RWPE2 (cell line): ENCODE measurements around the gene NKAIN4.

ENCODE experiments used
- ATAC-seq: fragments of 200-7000 bp; cut with Tn5 transposase; 3 replicates; pipeline ENCODE4 v1.9.1; 2021; ENCODE audit warnings: low read depth
- DNase-seq: peaks from one replicate; pipeline ENCODE4 v3.0.0-alpha.2; 2020; ENCODE audit warnings: low spot score
- H3K27ac ChIP-seq: fragments of 450-650 bp; 2 replicates; pipeline ENCODE4 v1.5.1; 2017; ENCODE audit warnings: mild to moderate bottlenecking; ENCODE audit not compliant: poor library complexity, severe bottlenecking
- H3K27me3 ChIP-seq: fragments of 250-450 bp; sonication (Bioruptor Pico); 2 replicates; pipeline ENCODE4 v1.5.1; 2021; ENCODE audit warnings: mild to moderate bottlenecking, moderate library complexity; ENCODE audit not compliant: insufficient read depth, poor library complexity, severe bottlenecking
- H3K36me3 ChIP-seq: fragments of 250-450 bp; sonication (Bioruptor Pico); 2 replicates; pipeline ENCODE4 v1.5.1; 2020; ENCODE audit warnings: low read depth, mild to moderate bottlenecking, moderate library complexity
- H3K4me1 ChIP-seq: fragments of 250-450 bp; sonication (Bioruptor Pico); 2 replicates; pipeline ENCODE4 v1.5.1; 2021; ENCODE audit warnings: mild to moderate bottlenecking, moderate library complexity; ENCODE audit not compliant: insufficient read depth, poor library complexity, severe bottlenecking
- H3K4me3 ChIP-seq: fragments of 250-450 bp; sonication (Bioruptor Pico); 2 replicates; pipeline ENCODE4 v1.5.1; 2021; ENCODE audit warnings: mild to moderate bottlenecking, moderate library complexity; ENCODE audit not compliant: severe bottlenecking
- H3K9me3 ChIP-seq: fragments of 250-450 bp; sonication (Bioruptor Pico); 2 replicates; pipeline ENCODE4 v1.5.1; 2021; ENCODE audit warnings: mild to moderate bottlenecking, moderate library complexity; ENCODE audit not compliant: severe bottlenecking
- CTCF ChIP-seq: fragments of 450-650 bp; IDR thresholded peaks from one replicate; pipeline ENCODE4 v1.5.1; 2017; ENCODE audit warnings: mild to moderate bottlenecking, moderate library complexity; ENCODE audit not compliant: poor library complexity, severe bottlenecking

Gene NKAIN4

GRCh38 chr20:63288581-63289251, 34.5 kb upstream of the NKAIN4 start:
- Histone ChIP-seq H3K4me3 (no peak overlapping the region), H3K27ac (no peak overlapping the region), H3K36me3 (peaks cover 43% of the 10 kb centered on the region), H3K27me3 (no peaks in the 10 kb centered on the region), H3K4me1 (no peaks in the 10 kb centered on the region), H3K9me3 (no peaks in the 10 kb centered on the region)
- DNase-seq (peak; percentile 88), ATAC-seq (no peak)
- TF ChIP-seq CTCF, result no peak

- H3K27me3 ChIP-seq, result no peaks in the 10 kb centered on the region
- H3K4me3 ChIP-seq, result no peak overlapping the region
- peaks cover 50% of the 10 kb centered on the region for H3K36me3 ChIP-seq
- no peak overlapping the region for H3K27ac ChIP-seq
- H3K4me1 ChIP-seq, result no peaks in the 10 kb centered on the region
- peak; percentile 90 for DNase-seq
- no peak for TF ChIP-seq CTCF
- H3K9me3 ChIP-seq, result no peaks in the 10 kb centered on the region
- no peak for ATAC-seq
Observed at GRCh38 chr20:63287697-63288580, 33.7 kb upstream of the NKAIN4 start.

- Histone ChIP-seq H3K4me1 (no peaks in the 10 kb centered on the region), H3K4me3 (no peak overlapping the region), H3K27ac (no peak overlapping the region), H3K36me3 (peaks cover 59% of the 10 kb centered on the region), H3K9me3 (no peaks in the 10 kb centered on the region), H3K27me3 (no peaks in the 10 kb centered on the region)
- TF ChIP-seq CTCF, result no peak
- ATAC-seq (no peak), DNase-seq (peak; percentile 81)
Observed at GRCh38 chr20:63286781-63287696, 32.8 kb upstream of the NKAIN4 start.

- no peak for TF ChIP-seq CTCF
- Histone ChIP-seq H3K4me3 (no peak overlapping the region), H3K9me3 (no peaks in the 10 kb centered on the region), H3K36me3 (peaks cover 68% of the 10 kb centered on the region), H3K4me1 (no peaks in the 10 kb centered on the region), H3K27ac (no peak overlapping the region), H3K27me3 (no peaks in the 10 kb centered on the region)
- ATAC-seq, result no peak
- DNase-seq, result peak; percentile 82
Observed at GRCh38 chr20:63285636-63286615, 31.7 kb upstream of the NKAIN4 start.
